ENCODE measurements around the gene CFAP46.
"Not testable (repeated sequence)": the region's sequence is repeated elsewhere in the genome, so short reads cannot be mapped to it uniquely, and the experiment has no call there.

The CFAP46 gene

DNA sequence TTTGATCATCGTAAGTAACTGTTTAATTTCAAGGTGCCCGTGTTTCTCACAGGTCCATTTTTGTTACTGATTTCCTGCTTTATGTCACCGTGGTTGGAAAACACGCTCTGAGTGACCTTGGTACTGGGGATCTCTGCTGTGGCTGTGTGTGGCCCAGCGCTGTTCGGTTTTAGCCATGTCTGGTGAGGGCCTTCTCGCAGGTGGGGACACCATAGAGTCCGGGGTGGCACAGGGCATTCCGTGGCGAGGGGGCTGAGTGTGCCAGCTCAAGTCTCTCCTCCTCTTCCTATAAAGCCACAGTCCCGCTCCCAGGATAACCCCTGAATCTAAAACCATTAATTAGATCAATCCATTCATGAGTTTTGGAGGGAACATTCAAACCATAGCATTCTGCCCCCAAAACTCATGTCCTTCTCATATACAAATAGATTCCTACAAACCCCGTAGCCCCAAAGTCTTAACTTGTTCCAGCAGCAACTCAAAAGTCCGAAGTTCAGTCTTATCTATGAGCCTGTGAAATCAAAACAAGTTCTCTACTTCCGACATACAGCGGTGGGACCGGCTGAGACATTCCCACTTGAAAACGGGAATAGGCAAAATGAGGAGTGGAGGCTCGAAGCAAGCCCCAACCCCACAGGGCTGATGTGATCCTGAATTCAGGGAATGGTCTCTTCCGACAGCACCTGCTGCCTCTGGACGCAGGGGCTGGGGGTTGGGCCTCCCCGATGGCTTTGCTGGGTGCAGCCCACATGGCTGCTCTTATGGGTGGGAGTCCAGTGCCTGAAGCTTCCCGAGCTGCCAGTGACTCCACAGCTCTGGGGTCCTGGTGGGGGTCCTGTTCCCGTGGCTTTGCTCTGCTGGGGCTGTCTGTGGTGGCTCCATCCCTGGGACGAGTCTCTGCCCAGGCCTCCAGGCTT lies 101.4 kb downstream of the CFAP46 start:
- no peak for DNase-seq

GRCh38 chr10:132839061-132839460 lies 103.3 kb downstream of the CFAP46 start:
- no peak for DNase-seq

GRCh38 chr10:132838346-132838970 lies 103.9 kb downstream of the CFAP46 start:
- no peak for DNase-seq

GRCh38 chr10:132837905-132838304 lies 104.5 kb downstream of the CFAP46 start:
- no peak for DNase-seq

DNA sequence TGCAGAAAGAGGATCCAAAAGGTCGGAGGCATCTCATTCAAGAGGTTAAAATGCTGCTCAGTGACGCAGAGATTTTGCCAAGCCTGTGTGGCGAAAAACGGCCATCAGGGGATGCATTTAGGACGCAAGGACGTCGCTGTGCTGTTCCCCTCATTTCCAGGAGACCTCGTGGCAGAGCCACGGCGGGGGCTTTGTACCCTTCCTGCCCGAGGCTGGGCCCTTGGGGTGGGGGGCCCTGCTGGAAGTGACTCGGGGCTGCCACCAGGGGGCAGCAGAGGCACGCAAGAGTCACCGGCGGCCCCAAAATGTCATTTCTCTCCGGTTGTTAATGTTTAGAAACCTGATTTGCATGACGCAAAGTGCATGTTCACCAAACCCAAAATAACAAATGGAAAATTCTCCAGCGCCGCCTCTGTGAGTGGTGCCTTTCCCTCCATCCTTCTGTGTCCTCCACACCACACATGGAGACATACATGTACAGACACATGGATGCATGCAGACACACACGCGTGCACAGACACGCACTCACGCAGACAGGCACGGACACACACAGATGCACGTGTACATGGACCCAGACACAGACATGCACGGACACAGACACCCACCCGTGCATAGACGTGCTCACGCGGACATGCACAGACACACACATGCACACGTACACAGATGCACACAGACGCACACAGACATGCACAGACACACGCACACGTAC lies 105.4 kb downstream of the CFAP46 start:
- DNase-seq: peak; percentile 22 to 50

DNA sequence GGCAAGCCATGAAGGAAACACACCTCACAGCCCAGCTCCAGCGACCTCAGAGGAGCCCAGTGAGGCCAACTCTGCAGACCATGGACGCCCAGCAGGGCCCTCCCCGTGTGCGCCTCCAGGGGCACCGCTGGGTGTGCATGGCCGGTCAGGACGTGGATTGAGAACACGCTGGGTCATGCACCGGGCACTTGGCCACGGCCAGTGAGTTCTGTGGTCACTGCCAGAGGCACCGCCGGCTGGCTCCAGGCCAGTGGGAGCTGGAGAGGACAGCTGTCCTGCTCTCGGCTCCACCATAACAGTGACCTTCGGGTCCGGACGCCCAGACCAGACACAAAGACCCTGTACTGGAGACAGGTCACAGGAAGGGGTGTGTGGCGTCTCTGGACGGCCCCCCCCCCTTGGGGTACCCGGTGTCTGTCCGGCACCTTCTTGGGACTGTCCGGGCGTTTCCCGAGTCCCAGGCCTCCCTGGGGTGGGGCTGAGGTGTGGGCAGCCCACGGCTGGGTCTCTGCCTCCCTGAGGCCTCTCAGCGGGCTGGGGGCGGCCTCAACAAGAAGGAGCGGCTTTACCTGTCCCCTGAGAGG lies 106.0 kb downstream of the CFAP46 start:
- no peak for DNase-seq

- DNase-seq: no peak
Observed at GRCh38 chr10:132835848-132836233, 106.5 kb downstream of the CFAP46 start.

DNA sequence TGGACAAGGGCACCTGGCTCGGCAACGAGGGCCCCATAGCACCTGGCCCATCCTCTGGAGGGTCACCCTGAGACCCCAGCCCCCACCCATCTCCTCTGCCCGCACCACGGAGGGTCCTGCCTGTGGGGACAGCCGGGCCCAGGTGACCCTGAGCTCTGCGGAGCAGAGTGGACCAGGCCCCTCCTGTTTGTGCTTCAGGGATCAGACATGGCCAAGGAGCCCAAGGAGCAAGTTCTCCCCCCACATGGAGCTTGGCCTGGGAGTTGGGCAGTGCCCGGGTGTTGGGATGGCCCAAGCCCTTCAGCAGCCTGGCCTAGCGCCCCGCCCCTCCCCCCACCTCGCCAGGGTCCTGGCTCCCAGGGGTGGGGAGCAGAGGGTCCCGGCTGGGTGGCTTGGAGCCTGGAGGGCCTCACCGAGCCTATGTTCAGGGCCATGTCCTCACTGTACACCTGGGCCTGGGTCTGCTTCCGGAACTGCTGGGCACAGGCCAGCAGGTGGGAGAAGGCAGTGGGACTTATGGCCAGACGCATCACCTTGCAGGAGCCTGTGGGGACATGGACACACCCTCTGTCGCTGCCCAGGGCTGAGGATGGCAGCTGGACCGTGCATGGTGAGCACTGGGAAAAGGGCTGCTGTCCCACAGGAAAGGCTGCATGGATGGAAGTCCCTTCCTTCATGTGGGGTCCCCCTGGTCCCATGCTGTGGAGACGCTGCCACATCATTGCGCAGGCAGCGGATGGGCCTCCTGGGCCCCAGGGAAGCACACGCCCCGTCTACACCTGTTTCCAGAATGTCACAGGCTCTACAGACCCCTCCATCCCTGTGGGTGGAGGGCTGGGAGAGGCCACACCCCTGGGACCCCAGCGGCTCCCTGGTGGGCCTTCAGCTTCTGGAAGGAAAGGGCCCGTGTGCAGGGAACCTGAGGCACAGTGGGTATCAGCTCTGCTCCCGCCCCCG lies 107.2 kb downstream of the CFAP46 start:
- no peak for DNase-seq

DNA sequence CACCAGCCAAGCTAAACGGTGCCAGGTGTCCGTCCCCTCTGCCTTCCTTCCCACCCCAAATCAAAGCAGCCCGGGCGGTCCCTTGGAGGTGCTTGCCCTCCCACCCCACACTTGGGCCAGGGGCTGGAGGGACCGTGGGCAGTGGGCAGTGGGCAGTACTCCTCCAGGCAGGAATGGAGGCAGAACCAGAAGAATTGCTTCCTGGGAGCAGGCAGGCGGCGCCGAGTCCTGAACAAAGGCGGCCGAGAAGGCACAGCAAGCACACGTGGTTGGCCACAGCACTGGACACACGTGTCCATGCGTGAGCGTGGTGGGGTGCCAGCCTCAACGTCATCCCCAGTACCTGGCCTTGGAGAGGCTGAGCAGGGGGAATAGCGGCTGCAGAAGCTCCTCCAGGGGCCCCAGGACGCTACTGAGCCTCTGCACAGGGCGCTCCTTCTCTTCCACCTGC lies 108.0 kb downstream of the CFAP46 start:
- DNase-seq: no peak

DNA sequence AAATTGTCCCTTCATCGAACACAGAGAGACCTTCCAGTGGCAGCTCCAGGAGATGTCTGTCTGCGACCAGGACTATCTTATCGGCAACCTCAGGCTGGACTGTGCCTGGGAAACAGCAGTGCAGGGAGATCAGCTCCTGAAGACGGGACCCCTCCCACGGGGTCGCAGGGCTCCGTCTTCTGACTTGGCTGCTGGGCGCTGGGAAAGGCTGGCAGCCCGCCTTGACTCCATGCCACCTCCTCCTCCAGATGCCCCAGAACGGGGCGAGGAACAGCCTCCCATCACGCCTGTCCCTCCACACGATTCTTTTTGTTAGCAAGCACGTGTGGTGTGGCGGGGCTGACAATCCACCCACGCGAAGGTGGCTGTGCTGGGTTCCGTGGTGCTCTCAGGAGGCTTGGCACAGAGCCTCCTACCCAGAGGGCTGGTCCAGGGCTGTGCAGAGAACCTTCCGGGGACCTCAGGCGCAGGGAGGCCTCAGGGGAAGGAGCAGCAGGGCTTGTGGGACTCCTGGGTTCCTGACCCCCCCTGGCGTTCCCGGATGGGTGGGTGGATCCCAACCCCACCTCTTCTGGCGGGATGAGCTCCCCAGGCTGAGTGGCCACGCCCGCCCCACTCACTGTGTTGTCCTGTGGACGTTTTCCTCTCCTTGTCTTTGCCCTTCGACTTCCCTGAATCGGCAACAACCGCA lies 108.8 kb downstream of the CFAP46 start:
- DNase-seq: no peak

DNA sequence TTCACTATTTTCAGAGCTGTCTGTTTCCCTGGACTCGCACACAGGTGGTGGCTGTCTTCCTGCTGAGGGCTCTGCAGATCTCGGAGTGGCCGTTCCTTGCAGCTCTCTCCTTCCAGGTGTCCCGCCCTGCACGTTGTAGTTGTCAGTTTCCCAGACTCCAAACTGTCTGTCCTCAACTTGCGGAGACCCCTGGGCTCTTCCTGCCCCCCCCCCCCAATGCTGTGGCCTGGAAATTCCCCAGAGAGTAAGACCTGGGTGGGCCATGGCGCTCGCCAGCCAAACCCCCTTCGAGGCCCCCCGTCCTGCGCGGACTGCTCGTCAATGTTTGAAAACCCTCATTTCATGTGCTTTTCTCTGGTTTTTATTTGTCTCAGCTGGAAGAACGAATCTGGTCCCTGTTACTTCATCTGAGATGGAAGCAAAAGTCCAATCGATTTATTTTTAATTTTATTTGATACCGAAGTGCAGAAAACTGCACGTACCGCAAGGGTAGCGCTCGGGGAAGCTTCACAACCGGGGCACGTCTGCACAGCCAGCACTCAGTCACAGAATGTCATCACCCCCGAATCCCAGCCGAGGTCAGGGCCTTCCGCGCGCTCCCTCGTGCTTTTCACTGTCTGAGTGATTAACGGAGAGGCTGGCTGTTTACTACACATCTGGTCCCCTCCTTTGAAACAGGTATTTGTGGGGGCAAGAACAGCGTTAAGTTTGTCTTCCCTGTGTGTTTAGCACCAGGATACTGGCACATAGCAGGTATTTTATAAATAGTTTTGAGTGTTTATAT lies 110.0 kb downstream of the CFAP46 start:
- no peak for DNase-seq

DNA sequence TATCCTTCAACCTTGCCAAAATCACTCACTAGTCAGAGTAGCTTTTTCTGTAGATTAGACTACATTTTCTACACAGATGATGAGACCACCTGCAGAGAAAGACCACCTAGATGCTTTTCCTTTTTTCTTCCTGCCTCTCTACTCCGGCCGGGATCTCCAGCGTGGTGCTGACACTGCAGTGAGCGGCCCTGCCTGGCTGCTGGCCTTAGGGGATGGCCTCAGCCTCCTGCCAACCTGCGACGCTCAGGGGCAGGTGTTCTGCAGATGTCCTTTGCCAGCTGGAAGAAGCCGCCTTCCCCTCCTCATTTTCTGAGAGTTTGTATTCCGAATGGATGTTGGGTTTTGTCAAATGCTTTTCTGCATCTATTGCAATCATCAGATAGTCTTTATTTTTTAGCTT lies 113.0 kb downstream of the CFAP46 start:
- DNase-seq: no peak

DNA sequence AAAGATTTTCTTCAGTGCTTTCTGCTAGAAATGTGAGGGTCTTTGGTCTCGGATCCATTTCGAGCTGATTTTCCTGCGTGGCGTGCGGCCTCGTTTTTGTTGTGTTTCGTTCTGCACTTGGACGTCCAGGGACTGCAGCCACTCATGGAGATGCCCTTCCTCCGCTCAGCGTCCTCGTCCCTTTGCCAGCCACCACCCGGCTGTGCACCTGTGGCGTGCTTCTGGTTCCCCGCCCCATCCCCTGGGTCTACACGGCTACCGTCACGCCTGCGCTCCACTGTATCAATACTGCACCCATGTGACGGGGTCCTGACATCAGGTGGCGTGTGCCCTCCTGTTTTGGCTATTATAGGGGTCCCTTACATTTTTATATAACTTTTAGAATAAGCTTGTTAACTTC lies 113.7 kb downstream of the CFAP46 start:
- DNase-seq: no peak

GRCh38 chr10:132827861-132828539 lies 114.4 kb downstream of the CFAP46 start:
- DNase-seq: no peak

DNA sequence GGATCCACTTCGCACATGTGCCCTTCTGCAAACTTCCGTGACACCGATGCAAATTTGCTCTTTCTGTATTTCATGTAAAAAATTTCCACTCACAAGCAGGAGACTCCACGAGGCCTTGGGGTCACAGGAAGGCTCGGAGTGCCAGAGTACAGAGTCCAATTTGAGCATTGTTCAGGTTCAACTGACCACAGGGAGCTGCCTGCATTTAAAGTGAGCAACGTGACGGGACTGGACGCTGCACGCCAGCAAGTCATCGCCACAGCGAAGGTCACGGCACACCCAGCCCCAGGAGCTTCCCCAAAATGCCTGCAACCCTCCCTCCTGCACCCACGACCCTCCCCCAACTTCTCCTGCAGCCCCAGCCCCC lies 115.0 kb downstream of the CFAP46 start:
- DNase-seq: no peak

DNA sequence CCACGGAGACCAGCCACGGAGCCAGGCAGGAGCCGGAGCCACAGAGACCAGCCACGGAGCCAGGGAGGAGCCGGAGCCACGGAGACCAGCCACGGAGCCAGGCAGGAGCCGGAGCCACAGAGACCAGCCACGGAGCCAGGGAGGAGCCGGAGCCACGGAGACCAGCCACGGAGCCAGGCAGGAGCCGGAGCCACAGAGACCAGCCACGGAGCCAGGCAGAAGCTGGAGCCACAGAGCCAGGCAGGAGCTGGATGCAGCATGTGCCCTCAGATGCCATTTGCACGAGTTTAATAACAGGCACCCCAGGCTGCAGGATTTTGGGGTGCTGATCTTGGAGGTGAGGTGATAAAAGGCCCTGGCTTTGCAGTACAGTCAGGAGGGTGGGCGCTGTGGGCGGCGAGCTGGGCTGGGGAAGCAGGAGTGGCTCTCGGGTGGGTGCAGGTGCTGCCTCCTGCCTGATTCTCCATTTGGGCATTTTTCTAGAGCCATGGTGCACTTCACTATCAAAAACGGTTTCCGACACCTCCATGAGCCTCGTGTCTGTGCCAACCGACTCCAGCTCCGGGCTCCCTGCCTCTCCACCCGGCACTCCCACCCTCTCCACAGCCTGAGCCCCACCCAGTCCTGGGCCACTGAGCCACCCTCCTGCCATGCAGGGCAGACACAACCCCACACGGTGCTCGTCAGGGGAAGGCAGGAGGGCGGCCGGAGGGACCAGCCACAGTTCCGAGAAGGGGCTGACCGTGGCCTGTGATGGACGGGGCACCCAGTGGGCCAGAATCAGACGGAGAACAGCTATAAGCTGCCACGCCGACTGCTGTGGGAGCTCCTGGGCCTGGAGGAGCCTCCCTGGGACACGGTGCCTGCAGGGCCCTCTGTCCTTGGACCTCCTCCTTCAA lies 115.6 kb downstream of the CFAP46 start:
- no peak for DNase-seq

DNA sequence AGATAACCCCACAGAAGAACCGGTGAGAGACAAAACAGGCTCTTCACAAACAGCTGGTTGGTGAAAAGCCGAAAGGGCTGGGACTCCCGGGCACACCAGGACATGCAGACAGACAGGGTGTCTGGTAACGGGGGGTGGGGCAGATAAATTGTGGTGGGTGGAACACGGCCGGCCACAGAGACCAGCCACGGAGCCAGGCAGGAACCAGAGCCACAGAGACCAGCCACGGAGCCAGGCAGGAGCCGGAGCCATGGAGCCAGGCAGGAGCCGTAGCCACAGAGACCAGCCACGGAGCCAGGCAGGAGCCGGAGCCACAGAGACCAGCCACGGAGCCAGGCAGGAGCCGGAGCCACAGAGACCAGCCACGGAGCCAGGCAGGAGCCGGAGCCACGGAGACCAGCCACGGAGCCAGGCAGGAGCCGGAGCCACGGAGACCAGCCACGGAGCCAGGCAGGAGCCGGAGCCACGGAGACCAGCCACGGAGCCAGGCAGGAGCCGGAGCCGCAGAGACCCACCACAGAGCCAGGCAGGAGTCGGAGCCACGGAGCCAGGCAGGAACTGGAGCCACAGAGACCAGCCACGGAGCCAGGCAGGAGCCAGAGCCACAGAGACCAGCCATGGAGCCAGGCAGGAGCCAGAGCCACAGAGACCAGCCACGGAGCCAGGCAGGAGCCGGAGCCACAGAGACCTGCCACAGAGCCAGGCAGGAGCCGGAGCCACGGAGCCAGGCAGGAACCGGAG lies 116.4 kb downstream of the CFAP46 start:
- not testable (repeated sequence) for DNase-seq

- no peak for DNase-seq
Observed at GRCh38 chr10:132820056-132820455, 122.3 kb downstream of the CFAP46 start.

Measured in stimulated activated CD4-positive, alpha-beta T cell treated with anti-CD3 and anti-CD28 coated beads, Interleukin-4, amount 100 ng/mL, for 4 hours (primary cell).